Neural cell (in vitro differentiated cells): ENCODE measurements around the gene GDPD5.

Experiments used
- EZH2 ChIP-seq: fragments of 200-600, 300-800 bp; shearing (Covaris generic), sonication (generic); IDR thresholded peaks from 2 replicates; pipeline ENCODE4 v1.6.1; 2014; ENCODE audit warnings: antibody characterized with exemption, low read length, borderline replicate concordance, mild to moderate bottlenecking; ENCODE audit not compliant: insufficient read depth, poor library complexity, severe bottlenecking
- POLR2AphosphoS5 ChIP-seq: IDR thresholded peaks from 2 replicates; pipeline ENCODE4 v1.6.1; 2012
- REST ChIP-seq: IDR thresholded peaks from 2 replicates; pipeline ENCODE4 v1.6.1; 2012; ENCODE audit warnings: borderline replicate concordance
- TAF1 ChIP-seq: IDR thresholded peaks from 2 replicates; pipeline ENCODE4 v1.6.1; 2012; ENCODE audit warnings: low read depth
- TF ChIP-seq, protein P1 (sequence below): fragments of 450-650 bp; IDR thresholded peaks from 2 replicates; pipeline ENCODE4 v1.5.1; 2014; ENCODE audit warnings: antibody characterized with exemption, mild to moderate bottlenecking, moderate library complexity; ENCODE audit not compliant: poor library complexity, severe bottlenecking

DNA sequence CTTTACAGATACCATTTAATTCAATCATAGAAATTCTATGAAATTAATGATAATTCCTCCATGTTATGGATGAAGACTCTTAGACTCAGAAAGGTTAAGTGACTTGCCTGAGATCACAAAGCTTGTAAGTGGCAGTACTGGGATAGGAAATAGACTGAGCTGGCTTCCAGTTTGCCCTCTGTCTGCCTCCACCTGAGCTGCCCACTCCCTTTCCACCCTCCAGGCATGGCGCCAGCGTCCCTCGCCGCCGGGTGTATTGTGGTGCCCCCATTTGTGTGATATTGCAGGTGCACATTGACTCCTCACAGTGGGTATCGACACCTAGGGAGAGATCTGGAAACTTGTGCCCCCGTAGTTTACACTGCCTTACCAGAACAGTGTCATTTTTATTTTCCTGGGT is 135.8 kb downstream of the GDPD5 start:
- TF ChIP-seq, protein P1, sequence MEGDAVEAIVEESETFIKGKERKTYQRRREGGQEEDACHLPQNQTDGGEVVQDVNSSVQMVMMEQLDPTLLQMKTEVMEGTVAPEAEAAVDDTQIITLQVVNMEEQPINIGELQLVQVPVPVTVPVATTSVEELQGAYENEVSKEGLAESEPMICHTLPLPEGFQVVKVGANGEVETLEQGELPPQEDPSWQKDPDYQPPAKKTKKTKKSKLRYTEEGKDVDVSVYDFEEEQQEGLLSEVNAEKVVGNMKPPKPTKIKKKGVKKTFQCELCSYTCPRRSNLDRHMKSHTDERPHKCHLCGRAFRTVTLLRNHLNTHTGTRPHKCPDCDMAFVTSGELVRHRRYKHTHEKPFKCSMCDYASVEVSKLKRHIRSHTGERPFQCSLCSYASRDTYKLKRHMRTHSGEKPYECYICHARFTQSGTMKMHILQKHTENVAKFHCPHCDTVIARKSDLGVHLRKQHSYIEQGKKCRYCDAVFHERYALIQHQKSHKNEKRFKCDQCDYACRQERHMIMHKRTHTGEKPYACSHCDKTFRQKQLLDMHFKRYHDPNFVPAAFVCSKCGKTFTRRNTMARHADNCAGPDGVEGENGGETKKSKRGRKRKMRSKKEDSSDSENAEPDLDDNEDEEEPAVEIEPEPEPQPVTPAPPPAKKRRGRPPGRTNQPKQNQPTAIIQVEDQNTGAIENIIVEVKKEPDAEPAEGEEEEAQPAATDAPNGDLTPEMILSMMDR: no peak
- TF ChIP-seq TAF1 (no peak), REST (no peak), EZH2 (no peak), POLR2AphosphoS5 (no peak)
